Loucy (cell line): ENCODE measurements around the gene KCNQ2.

Experiments
- H2AFZ ChIP-seq: fragments of 200-600 bp; sonication (generic); 2 replicates; pipeline ENCODE4 v1.6.0; 2016; ENCODE audit warnings: antibody characterized with exemption, mild to moderate bottlenecking, low read length, moderate library complexity
- H3F3A ChIP-seq: fragments of 200-600 bp; 2 replicates; pipeline ENCODE4 v1.6.0; 2016; ENCODE audit warnings: antibody characterized with exemption, low read depth, mild to moderate bottlenecking
- H3K27me3 ChIP-seq: fragments of 200-600 bp; sonication (generic); 2 replicates; pipeline ENCODE4 v1.6.1; 2014; ENCODE audit warnings: low read length, mild to moderate bottlenecking; ENCODE audit not compliant: insufficient read depth, poor library complexity, severe bottlenecking
- H3K36me3 ChIP-seq: fragments of 200-600 bp; sonication (generic); 2 replicates; pipeline ENCODE4 v1.6.1; 2016; ENCODE audit warnings: low read length; ENCODE audit not compliant: insufficient read depth
- H3K4me1 ChIP-seq: fragments of 200-600 bp; sonication (generic); 2 replicates; pipeline ENCODE4 v1.5.1; 2014; ENCODE audit warnings: low read length, mild to moderate bottlenecking; ENCODE audit not compliant: insufficient read depth, poor library complexity, severe bottlenecking
- H3K4me2 ChIP-seq: fragments of 200-600 bp; sonication (generic); 2 replicates; pipeline ENCODE4 v1.6.0; 2014; ENCODE audit warnings: antibody characterized with exemption, low read length, low read depth, mild to moderate bottlenecking; ENCODE audit not compliant: poor library complexity, severe bottlenecking
- H3K4me3 ChIP-seq: fragments of 200-600 bp; sonication (generic); 2 replicates; pipeline ENCODE4 v1.5.1; 2014; ENCODE audit warnings: low read length, mild to moderate bottlenecking, mixed read lengths; ENCODE audit not compliant: poor library complexity, severe bottlenecking
- H3K79me2 ChIP-seq: fragments of 200-600 bp; sonication (generic); 2 replicates; pipeline ENCODE4 v1.6.1; 2014; ENCODE audit warnings: low read length; ENCODE audit not compliant: insufficient read depth
- H3K9ac ChIP-seq: fragments of 200-600 bp; sonication (generic); 2 replicates; pipeline ENCODE4 v1.6.0; 2014; ENCODE audit warnings: mild to moderate bottlenecking, low read depth, low read length, moderate library complexity; ENCODE audit not compliant: poor library complexity, severe bottlenecking
- H3K9me2 ChIP-seq: fragments of 200-600 bp; sonication (generic); replicated peaks from 2 replicates; pipeline ENCODE4 v1.6.1; 2016; ENCODE audit warnings: low read depth, low read length, mixed read lengths
- H3K9me3 ChIP-seq: fragments of 200-600 bp; sonication (generic); 2 replicates; pipeline ENCODE4 v1.6.1; 2014; ENCODE audit warnings: mild to moderate bottlenecking, antibody characterized with exemption, low read length, low read depth; ENCODE audit not compliant: insufficient read depth
- H4K20me1 ChIP-seq: fragments of 200-600 bp; sonication (generic); 2 replicates; pipeline ENCODE4 v1.6.0; 2014; ENCODE audit warnings: antibody characterized with exemption, low read length, mild to moderate bottlenecking; ENCODE audit not compliant: insufficient read depth, poor library complexity, severe bottlenecking
- EZH2phosphoT487 ChIP-seq: fragments of 200-600 bp; IDR thresholded peaks from 2 replicates; pipeline ENCODE4 v1.6.1; 2018; ENCODE audit warnings: antibody characterized with exemption, mild to moderate bottlenecking, moderate library complexity, borderline replicate concordance
- TF ChIP-seq, protein P1 (sequence below): fragments of 200-600 bp; sonication (generic); conservative IDR thresholded peaks from 2 replicates; pipeline ENCODE4 v1.5.1; 2014; ENCODE audit warnings: mild to moderate bottlenecking, antibody characterized with exemption, low read length

Gene KCNQ2

DNA sequence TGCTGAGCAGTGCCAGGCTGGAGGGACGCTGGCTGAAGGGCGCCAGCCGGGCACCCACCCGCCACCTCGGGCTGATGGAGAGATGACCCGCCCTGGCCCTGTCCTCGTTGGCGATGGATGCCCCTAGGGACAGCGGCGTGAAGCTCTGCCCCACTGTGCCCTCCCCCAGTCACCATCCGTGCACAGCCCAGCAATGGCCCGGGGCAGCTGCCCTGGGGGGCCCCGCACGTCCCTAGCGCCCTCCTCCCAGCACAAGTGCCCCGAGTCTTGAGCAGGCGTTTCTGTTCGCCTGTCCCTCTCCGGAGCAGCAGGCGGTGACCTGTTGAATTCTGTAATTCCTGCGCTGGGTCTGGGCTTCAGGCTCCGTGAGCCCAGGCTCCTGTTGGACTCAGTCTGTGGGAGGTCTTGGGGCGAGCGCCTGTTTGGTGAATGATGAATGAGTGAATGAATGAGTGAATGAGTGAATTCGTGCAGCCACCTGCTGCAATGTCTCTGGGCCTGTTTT, 74.5 kb downstream of the KCNQ2 start:
- no peak for TF ChIP-seq EZH2phosphoT487
- TF ChIP-seq, protein P1, sequence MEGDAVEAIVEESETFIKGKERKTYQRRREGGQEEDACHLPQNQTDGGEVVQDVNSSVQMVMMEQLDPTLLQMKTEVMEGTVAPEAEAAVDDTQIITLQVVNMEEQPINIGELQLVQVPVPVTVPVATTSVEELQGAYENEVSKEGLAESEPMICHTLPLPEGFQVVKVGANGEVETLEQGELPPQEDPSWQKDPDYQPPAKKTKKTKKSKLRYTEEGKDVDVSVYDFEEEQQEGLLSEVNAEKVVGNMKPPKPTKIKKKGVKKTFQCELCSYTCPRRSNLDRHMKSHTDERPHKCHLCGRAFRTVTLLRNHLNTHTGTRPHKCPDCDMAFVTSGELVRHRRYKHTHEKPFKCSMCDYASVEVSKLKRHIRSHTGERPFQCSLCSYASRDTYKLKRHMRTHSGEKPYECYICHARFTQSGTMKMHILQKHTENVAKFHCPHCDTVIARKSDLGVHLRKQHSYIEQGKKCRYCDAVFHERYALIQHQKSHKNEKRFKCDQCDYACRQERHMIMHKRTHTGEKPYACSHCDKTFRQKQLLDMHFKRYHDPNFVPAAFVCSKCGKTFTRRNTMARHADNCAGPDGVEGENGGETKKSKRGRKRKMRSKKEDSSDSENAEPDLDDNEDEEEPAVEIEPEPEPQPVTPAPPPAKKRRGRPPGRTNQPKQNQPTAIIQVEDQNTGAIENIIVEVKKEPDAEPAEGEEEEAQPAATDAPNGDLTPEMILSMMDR, result no peak
- Histone ChIP-seq H4K20me1 (no peaks in the 10 kb centered on the region), H3K27me3 (no peaks in the 10 kb centered on the region)

DNA sequence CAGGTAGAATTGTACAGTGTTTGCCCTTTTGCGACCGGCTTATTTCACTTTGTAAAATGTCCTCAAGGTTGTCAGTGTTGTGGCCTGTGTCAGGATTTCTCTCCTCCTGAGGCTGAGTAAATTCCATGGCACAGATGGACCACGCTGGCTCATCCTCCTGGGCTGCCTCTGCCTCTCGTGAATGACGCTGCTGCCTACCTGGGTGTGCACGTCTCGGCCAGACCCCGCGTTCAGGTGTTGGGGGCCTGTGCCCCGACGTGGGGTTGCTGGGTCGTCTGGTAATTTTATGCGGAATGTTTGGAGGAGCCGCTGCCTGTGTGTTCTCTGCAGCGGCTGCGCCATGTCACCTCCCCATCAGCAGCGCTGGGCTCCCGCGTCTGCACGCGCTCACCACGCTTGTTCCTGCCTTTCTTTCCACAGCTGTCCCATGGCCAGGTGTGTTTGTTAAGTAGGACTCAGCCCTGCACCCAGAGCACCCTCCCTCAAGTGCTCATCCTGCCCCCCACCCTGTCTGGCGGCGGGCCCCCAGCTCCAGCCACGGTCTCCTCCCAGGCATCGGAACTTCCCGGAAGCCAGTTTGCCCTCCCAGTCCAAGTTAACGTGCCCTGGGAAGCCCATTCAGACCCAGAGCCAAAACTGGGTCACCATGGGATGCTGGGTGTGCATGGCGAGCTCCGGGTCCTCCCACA, 75.2 kb downstream of the KCNQ2 start:
- H3K4me1 ChIP-seq, result no peaks in the 10 kb centered on the region
- no peak overlapping the region for H2AFZ ChIP-seq
- H3K9ac ChIP-seq, result no peak overlapping the region
- no peaks in the 10 kb centered on the region for H3K9me2 ChIP-seq
- H3K4me3 ChIP-seq, result no peak overlapping the region
- no peaks in the 10 kb centered on the region for H3K9me3 ChIP-seq
- no peaks in the 10 kb centered on the region for H3K36me3 ChIP-seq
- no peaks in the 10 kb centered on the region for H3K79me2 ChIP-seq
- no peak overlapping the region for H3K4me2 ChIP-seq
- no peaks in the 10 kb centered on the region for H4K20me1 ChIP-seq
- no peaks in the 10 kb centered on the region for H3K27me3 ChIP-seq
- no peak for TF ChIP-seq EZH2phosphoT487
- TF ChIP-seq, protein P1, result no peak
- H3F3A ChIP-seq, result no peaks in the 10 kb centered on the region

More for the DNA sequence above, 74.5 kb downstream of the KCNQ2 start:
- H3F3A ChIP-seq, result no peaks in the 10 kb centered on the region
- H3K4me2 ChIP-seq, result no peak overlapping the region
- no peaks in the 10 kb centered on the region for H3K79me2 ChIP-seq
- H3K4me1 ChIP-seq, result no peaks in the 10 kb centered on the region
- H3K9me2 ChIP-seq, result no peaks in the 10 kb centered on the region
- no peak overlapping the region for H2AFZ ChIP-seq
- no peaks in the 10 kb centered on the region for H3K9me3 ChIP-seq
- H3K9ac ChIP-seq, result no peak overlapping the region
- H3K36me3 ChIP-seq, result no peaks in the 10 kb centered on the region
- no peak overlapping the region for H3K4me3 ChIP-seq

GRCh38 chr20:63396300-63396699, 76.2 kb downstream of the KCNQ2 start:
- Histone ChIP-seq H3K9me2 (no peaks in the 10 kb centered on the region), H3K4me3 (no peak overlapping the region), H3K36me3 (no peaks in the 10 kb centered on the region), H3K79me2 (no peaks in the 10 kb centered on the region), H3K4me1 (no peaks in the 10 kb centered on the region), H3K27me3 (no peaks in the 10 kb centered on the region), H3K9ac (no peak overlapping the region), H3F3A (no peaks in the 10 kb centered on the region), H2AFZ (no peak overlapping the region), H3K9me3 (no peaks in the 10 kb centered on the region), H3K4me2 (no peak overlapping the region), H4K20me1 (no peaks in the 10 kb centered on the region)
- TF ChIP-seq, protein P1, result no peak
- no peak for TF ChIP-seq EZH2phosphoT487
